ENCODE results near the gene SH2D6.
"Not testable (repeated sequence)": the region's sequence is repeated elsewhere in the genome, so short reads cannot be mapped to it uniquely, and the experiment has no call there.

Gene SH2D6

DNA sequence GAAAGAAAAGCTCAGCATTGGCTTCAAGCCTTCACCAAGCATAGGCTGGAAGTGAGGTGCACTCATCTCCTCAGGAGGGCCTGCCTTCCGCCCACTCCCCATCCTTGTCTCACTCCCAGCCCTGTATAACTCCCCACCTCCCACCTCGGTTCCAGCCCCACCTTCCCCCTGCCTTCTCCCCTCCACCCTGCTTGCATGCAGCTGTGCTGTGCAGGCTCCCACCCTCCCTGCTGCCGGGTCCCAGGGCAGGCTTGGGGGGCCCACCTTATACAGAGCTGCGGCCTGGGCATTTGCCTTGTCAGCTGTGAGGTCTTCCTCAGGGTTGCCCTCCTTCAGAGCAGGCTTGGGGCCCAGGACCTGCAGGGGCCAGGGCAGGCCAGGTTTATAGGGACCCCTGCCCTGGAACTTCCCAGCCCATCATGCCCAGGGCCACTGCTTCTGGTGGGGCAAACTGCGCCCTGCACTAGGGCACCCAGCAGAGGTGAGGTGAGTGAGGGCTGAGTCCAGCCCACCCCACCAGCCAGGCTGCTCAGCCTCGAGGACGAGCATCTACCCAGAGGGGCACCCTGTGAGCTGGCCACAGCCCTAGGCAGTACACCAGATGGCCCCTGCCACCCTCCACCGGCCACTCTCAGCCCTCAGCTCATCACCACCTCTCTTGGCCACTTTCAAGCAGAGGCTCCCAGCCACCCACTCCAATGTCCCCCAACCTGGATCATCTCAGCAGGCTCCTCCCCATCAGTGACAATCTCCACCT is 19.9 kb upstream of the SH2D6 start:
- no peak for DNase-seq

DNA sequence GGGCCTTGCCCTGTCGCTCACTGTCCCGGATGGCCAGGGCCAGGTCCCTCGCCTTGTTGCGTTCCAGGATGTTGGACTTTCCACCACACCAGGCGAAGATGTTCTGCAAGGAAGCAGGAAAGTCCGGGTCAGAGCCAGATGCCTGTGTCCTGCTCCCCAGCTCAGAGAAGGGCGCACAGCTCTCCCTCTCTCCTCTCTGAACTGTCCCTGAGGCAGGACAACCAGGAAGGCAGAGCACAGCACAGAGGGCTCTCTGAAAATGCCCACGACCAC is 19.4 kb upstream of the SH2D6 start:
- no peak for DNase-seq

- no peak for DNase-seq
Observed at GRCh38 chr2:85400023-85400422, 18.5 kb upstream of the SH2D6 start.

GRCh38 chr2:85400541-85401463 is 17.7 kb upstream of the SH2D6 start:
- no peak for DNase-seq

DNA sequence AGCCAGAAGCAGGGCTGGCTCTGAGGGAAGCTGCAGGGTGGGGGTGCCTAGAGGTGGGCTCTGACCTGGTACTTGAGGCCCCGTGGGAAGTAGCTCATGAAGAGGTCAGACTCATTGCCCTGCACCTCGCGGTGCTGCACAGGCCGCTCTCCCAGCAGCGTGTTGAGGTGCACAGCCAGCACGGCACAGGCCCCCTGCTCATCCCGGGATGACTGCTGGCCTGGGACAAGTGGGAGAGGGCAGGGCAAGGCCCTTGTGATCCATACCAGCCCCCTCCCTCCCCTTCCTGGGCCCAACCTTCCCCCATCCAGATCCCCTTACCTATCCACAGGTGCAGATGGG is 17.1 kb upstream of the SH2D6 start:
- no peak for DNase-seq

DNA sequence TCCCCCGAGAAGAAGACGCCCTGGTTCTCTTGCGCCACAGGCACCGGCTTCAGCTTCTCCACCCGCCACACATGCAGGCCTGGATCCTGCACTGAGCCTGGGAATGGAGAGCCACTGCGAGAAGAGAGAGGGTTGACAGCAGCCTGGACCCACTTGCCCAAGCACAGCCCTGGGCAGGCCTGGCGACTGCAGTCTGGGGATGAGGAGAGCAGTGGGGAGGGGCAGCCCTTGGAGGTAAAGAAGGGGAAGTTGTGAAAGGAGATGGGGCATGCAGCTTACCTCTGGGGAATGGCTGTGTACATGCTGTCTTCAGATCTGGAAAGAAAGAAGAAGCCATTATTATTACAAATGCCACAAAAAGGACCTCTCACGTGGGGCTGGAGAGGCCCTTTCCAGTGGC is 16.7 kb upstream of the SH2D6 start:
- DNase-seq = no peak

- no peak for DNase-seq
Observed at GRCh38 chr2:85405201-85406059, 13.1 kb upstream of the SH2D6 start.

GRCh38 chr2:85409845-85410583 is 8.5 kb upstream of the SH2D6 start, which contains the start of gene CAPG:
CAPG (minus strand) TSS chr2:85410366; CDS start chr2:85402145, 8,221 bp downstream.
- no peak for DNase-seq

DNA sequence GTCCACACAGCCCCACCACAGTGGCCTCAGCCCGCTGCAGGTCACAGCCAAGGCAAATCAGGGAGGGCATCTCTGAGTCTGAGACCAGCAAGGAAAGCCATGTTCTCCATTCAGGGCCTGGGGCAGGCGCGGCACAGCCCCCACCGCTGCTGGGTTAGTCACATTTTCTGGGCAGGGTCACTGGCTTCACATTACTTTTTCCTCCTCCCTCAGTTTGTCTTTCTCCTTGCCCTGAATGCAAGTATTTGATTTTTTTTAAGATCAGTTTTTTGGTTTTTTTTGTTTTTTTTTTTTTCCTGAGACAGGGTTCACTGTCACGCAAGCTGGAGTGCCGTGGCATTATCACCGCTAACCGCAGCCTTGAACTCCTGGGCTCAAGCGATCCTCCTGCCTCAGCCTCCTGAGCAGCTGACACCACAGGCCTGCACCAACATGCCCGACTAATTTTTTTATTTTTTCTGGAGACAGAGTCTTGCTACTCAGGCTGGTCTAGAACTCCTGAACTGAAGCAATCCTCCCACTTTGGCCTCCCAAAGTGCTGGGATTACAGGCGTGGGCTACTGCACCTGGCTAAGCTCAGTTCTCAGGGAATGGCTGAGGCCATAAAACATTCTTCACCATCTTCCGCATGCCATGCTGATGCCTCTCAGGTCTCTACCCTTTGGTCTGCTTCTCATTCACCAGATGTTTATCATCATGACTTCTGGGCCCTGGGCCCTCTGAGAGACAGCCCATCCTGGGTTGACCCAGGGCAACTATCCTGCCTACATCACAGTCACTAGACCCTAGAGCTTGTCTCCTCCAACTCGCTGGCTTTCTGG is 7.7 kb upstream of the SH2D6 start:
- no peak for DNase-seq

DNA sequence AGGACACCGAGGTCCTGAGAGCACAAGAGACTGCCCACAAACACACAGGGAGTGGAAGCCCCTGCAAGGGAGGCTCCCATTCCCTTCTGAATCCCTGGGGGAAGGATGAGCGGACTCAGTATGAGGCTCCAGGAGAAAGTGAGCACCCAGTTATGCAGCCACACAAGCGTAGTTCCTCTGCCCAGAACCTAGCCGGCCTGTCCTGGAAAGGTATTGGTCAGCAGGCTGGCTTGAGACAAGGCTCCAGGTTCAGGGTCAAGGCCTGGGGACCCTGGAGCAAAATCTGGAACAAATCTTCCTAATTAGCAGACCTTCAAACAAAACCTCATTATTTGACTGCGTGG is 7.1 kb upstream of the SH2D6 start:
- DNase-seq = no peak

GRCh38 chr2:85413592-85414420 is 4.7 kb upstream of the SH2D6 start:
- DNase-seq = no peak

DNA sequence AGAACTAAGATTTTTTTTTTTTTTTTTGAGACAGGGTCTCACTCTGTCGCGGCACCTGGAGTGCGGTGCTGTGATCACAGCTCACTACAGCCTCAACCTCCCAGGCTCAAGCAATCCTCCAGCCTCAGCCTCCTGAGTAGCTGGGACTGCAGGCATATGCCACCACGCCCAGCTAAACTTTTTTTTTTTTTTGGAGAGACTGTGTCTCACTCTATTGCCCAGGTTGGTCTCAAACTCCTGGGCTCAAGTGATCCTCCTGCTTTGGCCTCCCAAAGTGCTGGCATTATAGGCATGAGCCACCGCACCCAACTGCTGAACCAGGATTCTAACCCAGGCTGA is 4.1 kb upstream of the SH2D6 start:
- DNase-seq = not testable (repeated sequence)

DNA sequence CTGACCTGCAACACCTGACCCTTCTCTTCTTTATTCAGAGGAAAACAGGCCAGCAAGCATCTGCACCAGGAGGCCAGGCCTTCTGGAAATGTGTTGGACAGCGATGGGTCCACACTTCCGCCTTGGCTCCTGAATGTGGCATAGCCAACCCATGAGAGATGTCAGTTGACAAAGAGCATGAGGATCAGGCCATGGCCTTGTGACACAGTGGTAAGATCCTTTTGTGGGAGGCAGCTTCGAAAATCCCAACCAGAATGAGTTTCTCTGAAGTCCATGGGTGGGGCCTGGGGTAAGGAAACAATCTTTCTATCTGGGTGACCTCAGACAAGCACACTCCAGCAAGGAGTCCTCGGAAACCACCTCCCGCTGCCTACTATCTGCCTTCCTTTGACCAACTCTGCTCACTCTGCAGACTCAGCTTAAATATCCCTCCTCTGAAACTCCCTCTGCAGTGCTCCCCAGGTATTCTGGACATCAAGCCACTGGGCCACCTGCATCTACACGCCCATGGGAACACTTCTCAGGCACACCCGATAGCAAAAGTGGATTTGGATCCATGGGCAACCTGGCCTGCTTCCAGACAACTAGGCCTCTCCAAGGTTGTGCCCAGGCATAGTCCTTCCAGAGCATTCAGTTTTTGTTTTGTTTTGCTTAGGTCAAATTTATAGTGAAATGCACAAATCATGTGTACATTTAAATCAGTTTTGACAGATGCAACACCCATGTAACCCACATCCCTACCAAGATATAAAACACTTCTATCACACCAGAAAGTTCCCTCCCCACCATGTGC is 3.6 kb upstream of the SH2D6 start:
- DNase-seq = no peak

- no peak for DNase-seq
Observed at GRCh38 chr2:85415980-85416650, 2.4 kb upstream of the SH2D6 start.

DNA sequence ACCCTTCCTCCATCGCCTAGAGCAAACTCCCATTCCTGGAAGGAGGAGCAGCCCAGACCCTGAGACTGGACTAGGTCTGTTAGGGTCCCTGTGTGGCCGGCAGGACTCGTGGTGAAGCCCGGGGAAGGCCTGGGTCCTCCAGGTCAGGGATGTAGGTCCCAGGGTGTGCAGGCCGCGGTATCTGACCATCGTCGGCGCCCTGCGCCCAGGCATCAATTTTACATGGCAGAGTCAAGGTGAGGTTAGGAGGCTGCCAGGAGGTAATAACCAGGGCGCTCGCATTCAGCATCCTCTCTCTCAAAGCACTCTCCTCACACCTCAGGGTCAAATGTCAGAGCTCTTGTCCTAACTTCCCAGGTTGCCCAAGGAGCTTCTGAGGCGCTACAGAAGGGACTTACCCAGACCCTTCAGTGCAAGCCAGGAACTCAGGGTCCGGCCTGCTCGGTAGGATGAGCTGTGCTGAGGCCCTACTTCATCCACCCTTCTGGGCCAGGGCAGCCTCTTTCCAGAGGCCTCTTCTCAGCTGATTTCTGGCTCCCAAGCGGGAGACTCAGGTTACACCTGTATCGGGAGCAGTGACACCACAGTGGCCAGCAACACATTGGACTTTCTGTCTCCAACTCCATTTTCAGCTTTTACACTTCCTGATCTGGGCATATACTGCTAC is 628 bp downstream of the SH2D6 start:
- no peak for DNase-seq

GRCh38 chr2:85420536-85421259 is 2.2 kb downstream of the SH2D6 start:
- DNase-seq = peak; percentile 78

- peak; percentile 65 for DNase-seq
Observed at GRCh38 chr2:85421260-85422071, 3.0 kb downstream of the SH2D6 start.

GRCh38 chr2:85422072-85422457 is 3.6 kb downstream of the SH2D6 start:
- DNase-seq = no peak
